GM21786 (cell line): ENCODE data around the gene TNIK.

Source experiments
- ATAC-seq: cut with Tn5 transposase; IDR thresholded peaks from one replicate; pipeline ENCODE4 v1.9.1; 2021; ENCODE audit not compliant: unreplicated experiment

The TNIK gene

GRCh38 chr3:171346019-171346418 lies 114.2 kb downstream of the TNIK start:
- ATAC-seq, result no peak

DNA sequence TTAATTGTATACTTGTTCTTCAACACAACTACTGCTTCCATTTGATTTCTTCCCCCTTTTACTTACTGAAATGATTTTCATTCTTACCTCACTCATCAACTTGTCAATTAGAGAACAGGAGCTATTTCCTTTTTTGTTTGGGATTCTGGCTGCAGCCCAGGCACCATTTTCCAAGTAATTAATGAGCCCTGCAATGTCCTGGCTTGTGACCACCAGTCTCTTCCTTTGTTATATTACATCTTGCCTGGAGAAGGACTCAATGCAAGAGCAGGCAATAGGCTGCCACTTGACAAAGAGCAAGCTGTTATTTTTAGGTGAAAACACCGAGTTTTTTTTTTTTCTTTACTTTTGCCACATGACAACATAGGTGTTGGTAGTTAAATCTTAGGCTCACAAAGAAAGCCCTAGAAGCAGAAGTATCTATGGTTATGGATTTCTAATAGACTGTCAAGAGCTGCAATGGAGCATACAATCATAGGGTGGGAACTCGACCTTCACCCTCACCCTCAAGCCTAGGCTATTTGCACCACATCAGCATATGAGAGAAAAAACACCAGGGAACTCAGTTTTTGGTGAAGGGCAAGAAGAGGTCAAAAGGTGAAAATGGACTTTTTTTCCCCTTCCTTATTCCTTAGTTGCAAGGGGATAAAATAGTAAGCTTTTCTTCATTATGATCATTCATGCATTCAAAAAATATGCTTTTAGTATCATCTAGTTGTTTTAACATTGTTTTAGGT lies 114.9 kb downstream of the TNIK start:
- ATAC-seq, result no peak

- ATAC-seq, result no peak
Observed at GRCh38 chr3:171343693-171344092, 116.5 kb downstream of the TNIK start.

GRCh38 chr3:171342783-171343420 lies 117.3 kb downstream of the TNIK start:
- no peak for ATAC-seq

GRCh38 chr3:171342200-171342599 lies 118.0 kb downstream of the TNIK start:
- no peak for ATAC-seq

DNA sequence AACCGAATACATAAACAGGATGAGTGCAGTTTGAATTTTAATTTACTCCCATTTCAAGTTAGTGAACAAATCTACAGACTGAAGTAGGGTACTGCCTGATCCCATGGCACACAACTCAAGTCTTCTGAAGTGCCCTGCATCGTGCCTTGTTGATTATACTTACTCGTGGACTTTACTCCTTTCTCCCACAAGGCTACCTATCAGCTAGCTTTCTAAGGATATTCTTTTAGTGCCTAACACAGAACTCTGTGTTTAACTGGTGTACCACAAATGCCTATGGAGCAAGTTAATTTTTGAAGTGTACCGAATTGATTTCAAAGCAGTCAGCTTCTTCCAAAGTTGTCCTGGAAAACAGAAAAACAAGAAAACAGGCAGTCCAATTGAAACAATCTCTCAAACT lies 119.8 kb downstream of the TNIK start:
- no peak for ATAC-seq

DNA sequence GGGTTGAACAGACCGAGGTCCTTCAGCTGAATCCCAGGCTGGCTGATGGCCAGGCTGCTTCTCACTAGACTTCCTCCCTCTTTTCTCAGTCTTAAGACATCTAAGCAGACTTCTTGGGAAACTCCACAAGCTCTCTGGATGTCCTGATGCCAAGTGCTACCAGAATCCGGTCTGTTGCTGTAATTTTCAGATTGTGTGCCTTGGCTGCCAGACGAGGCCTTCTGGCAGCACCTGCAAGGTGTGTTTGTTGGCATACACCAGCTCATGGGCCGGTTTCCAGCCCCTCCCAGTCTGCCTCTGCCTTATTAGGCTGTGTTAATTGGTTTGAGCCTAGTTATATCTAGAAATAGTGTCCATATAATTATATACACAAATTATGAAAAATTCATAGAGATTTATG lies 120.6 kb downstream of the TNIK start:
- ATAC-seq, result no peak

DNA sequence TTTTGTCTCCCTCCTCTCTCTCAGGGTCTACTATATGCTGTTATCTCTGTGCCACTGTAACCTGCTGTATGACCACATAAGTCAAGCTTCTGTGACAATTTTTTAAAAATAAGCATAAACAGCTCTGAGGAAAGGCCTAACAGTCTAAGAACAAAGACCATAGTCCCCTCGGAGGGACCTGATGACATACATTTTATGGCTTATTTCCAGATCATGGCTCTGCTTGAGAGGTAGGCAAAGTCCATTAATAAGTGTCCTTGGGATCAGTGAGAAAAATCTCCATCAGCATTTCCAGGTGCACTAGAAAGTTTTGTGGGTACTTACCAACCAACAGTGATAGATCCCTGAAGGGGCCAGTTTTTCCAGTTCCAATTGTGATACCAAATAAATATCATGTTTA lies 123.8 kb downstream of the TNIK start:
- ATAC-seq, result no peak

- no peak for ATAC-seq
Observed at GRCh38 chr3:171335559-171335958, 124.6 kb downstream of the TNIK start.

- no peak for ATAC-seq
Observed at GRCh38 chr3:171334465-171334811, 125.8 kb downstream of the TNIK start.

DNA sequence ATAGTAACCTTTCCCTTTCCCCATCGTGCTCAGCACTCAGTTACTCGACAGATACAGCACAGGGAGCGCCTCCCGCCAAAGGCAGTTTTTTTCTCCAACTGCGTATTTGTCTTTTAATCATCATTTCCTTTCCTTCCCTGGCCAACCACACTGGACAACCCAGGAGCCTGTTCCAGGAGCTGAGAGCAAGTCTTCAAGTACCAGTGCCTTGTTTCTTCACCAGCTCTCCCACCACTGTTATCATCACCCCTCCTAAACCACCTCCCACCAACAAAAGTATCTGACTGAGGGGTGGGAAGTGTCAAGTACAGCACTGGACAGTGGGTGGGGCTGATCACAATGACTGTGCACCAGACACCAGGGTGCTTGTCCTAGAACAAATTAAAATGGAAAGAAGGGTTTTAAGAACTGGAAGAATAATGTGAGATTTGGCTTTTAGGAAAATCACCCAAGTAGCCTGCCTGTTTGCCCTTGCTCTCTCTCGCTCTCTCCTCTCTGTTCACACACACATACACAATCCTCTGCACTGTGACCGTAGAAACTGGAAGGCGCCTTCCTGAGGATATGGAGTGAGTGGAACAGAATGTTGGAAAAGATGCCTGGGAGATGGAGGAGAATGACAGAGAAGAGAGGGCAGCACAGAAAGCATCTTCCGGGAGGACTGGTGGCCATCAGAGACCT lies 126.3 kb downstream of the TNIK start:
- no peak for ATAC-seq

DNA sequence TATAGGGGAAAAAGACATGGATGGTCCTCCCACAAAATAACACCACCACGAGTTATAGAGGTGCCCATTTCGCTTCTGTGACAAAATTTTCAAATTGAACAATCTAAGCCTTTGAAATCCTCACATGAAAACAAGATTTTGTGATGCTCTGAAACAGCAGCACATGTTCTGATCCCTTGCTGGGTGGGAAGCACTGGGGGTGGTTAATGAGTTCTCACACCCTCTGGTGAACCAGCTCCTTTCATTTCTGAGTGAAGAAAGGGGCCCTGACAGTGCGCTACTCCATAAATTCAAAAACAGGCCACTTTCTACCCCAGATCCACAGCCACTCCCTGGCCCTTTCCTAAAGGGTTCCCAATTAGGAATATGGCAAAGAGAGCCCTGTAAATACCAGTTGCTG lies 129.3 kb downstream of the TNIK start:
- no peak for ATAC-seq

GRCh38 chr3:171329746-171330145 lies 130.5 kb downstream of the TNIK start:
- ATAC-seq, result no peak

GRCh38 chr3:171328419-171329082 lies 131.7 kb downstream of the TNIK start:
- ATAC-seq, result peak; percentile 56

DNA sequence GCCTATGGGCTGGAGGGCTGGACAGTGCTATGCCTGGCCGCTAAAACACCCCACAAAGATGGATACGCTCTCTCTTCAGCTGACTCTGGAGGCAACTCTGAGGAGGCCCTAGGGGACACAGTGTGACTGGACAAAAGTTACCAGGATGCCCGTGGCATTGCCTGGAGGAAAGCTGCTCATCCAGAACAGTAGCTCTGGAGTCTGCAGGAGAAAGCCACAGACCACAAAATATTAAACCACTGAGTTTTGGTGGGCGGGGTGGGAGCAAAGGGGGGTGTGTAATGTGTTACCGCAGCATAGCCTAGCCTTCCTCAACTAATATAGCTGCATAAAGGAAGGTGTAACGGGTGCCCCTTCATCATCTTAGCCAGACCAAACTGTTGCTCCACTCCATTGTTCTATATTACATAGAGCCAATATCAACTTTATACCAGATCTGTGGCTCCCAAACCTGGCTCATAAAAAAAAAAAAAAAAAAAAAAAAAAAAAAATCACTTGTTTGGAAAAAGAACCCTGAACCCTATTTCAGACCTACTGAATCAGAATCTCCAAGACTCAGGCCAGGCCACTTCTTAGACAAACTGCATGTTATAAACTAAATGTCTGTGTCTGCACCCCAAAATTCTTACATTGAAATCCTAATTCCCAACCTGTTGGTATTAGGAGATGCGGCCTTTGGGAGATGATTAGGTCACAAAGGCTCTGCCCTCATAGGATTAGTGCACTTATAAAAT lies 132.6 kb downstream of the TNIK start:
- ATAC-seq, result no peak

- ATAC-seq, result no peak
Observed at GRCh38 chr3:171326717-171327440, 133.3 kb downstream of the TNIK start.

- ATAC-seq, result no peak
Observed at GRCh38 chr3:171323938-171324536, 136.2 kb downstream of the TNIK start.

DNA sequence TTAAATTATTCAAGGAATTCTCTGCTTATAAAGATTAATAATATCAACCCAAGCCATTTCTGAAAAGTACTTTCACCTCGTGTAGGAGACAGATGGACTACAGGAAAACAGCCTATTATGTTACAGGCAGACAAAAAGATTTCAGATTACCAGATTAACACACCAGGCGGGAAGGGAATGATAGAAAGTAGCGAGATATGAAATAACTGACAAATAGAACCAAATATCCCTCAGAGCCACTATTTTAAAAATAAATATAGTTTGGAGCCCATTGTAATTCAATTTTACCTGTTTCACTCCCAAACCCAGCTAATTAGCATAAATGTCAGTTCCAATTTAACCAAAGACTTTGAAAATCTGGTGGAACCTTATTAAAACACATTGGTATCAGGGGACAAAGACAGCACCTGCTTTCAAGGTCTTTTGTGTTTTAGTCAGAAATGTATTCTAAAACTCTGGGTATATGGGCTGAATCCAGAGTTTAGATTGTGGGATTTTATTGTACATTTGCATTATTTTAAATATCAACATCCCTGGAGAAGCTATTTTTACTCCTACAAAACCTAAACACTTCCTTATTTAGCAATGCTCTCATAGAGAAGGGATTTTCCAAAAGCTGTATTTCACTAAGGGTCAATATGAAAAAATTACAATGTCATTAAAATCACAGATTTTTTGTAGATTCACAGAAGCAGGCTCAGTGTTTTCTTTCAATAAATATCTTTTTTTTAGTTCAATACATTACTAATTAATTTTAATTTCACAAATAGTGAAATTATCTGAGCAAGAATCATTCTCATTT lies 138.4 kb downstream of the TNIK start:
- ATAC-seq, result no peak
